ENCODE data around the gene NAA50. TPM values are rescaled to one million over a fixed set of nuclear protein-coding genes. Genes with fewer than 3 reads are reported as not detected.

NAA50 gene
- total and polyA plus RNA-seq, 10 of the 15 experiments (the other 5 are each of a cell fraction or from before 2014, with no cell fraction given): 31.7 to 205 (median 110) TPM

- TF ChIP-seq ZNF217 (IDR thresholded peaks at IDR 0.05): no peak
- TF ChIP-seq, protein P1, sequence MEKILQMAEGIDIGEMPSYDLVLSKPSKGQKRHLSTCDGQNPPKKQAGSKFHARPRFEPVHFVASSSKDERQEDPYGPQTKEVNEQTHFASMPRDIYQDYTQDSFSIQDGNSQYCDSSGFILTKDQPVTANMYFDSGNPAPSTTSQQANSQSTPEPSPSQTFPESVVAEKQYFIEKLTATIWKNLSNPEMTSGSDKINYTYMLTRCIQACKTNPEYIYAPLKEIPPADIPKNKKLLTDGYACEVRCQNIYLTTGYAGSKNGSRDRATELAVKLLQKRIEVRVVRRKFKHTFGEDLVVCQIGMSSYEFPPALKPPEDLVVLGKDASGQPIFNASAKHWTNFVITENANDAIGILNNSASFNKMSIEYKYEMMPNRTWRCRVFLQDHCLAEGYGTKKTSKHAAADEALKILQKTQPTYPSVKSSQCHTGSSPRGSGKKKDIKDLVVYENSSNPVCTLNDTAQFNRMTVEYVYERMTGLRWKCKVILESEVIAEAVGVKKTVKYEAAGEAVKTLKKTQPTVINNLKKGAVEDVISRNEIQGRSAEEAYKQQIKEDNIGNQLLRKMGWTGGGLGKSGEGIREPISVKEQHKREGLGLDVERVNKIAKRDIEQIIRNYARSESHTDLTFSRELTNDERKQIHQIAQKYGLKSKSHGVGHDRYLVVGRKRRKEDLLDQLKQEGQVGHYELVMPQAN (conservative IDR thresholded peaks at IDR 0.05): 0 out of 2 replicates have a peak, but pooled peaks have one; percentile 30
- TF ChIP-seq STAT3 (IDR thresholded peaks at IDR 0.05; ENCODE audit: low read depth, low read length): 0 out of 2 replicates have a peak, but pooled peaks have one; percentile 77
- TF ChIP-seq ETV6 (conservative IDR thresholded peaks at IDR 0.05 in 1 of 2, IDR thresholded peaks at IDR 0.05 in 1 of 2; ENCODE audit: borderline replicate concordance in 1 of 2, low read depth in 1 of 2): no peak
- no peak for TF ChIP-seq RBBP5 (conservative IDR thresholded peaks at IDR 0.05)
- TF ChIP-seq SMAD1 (IDR thresholded peaks at IDR 0.05; ENCODE audit: low read depth, partially characterized antibody): no peak
- TF ChIP-seq SMARCA5 (IDR thresholded peaks at IDR 0.05): peak; percentile 85
- no peak; the same call in 1 of the 2 replicates for TF ChIP-seq IKZF1 (conservative IDR thresholded peaks at IDR 0.05)
- TF ChIP-seq SIN3A (IDR thresholded peaks at IDR 0.05; ENCODE audit: low read depth, low read length): no peak; the same call in none of the 2 replicates
- TF ChIP-seq HDAC2 (IDR thresholded peaks at IDR 0.05): no peak
Observed at GRCh38 chr3:113744941-113745755, 901 bp downstream of the NAA50 start (continued).

Measured in GM12878 (cell line).